Endometrial microvascular endothelial cells (primary cell): ENCODE data around the gene TBC1D21. TPM values are rescaled to one million over a fixed set of nuclear protein-coding genes. Genes with fewer than 3 reads are reported as not detected.
"Not testable (repeated sequence)": the region's sequence is repeated elsewhere in the genome, so short reads cannot be mapped to it uniquely, and the experiment has no call there.

ENCODE experiments used
- in situ Hi-C: cut with HindIII; loops from 2 replicates; pipeline ENCODE4 v1.10.0; 2017; ENCODE audit warnings: low sequenced_read_pairs, low pct_unique_long_range_greater_than_20kb; ENCODE audit errors: inconsistent ontology term
- total RNA-seq: library from RNA; depleted of rRNA; stranded (reverse); fragments of >200 nt; gene quantifications from one replicate; pipeline ENCODE4 v1.2.3, GENCODE V29; 2015; ENCODE audit errors: inconsistent ontology term

TBC1D21 gene
- total RNA-seq, 1 donor from 2014 or later = not detected

GRCh38 chr15:73936588-73937290 lies 63.4 kb downstream of the TBC1D21 start:
- in situ Hi-C loops = no loop called here

- in situ Hi-C loops = no loop called here
Observed at GRCh38 chr15:73937296-73937695, 63.9 kb downstream of the TBC1D21 start.

GRCh38 chr15:73937726-73938125 lies 64.4 kb downstream of the TBC1D21 start:
- in situ Hi-C loops = no loop called here

- in situ Hi-C loops = not testable (repeated sequence)
Observed at GRCh38 chr15:73938516-73938915, 65.2 kb downstream of the TBC1D21 start.

Other genes starting within 250 kb of the TBC1D21 start
- 80.3 TPM for gene NPTN, start 240.2 kb upstream of the TBC1D21 start, total RNA-seq
- 108 TPM for gene CD276, start 189.2 kb upstream of the TBC1D21 start, total RNA-seq
- gene INSYN1, start 120.2 kb upstream of the TBC1D21 start, total RNA-seq = not detected
- 0.46 TPM for gene LOXL1, start 52.9 kb downstream of the TBC1D21 start, total RNA-seq
- 29.1 TPM for gene STOML1, start 118.7 kb downstream of the TBC1D21 start, total RNA-seq
- gene PML, start 121.2 kb downstream of the TBC1D21 start, total RNA-seq = 78.4 TPM
- 0.84 TPM for gene GOLGA6A, start 209.0 kb downstream of the TBC1D21 start, total RNA-seq